Adipose tissue (tissue), 3 donors: ENCODE data around the gene IRF8. TPM values are rescaled to one million over a fixed set of nuclear protein-coding genes. Genes with fewer than 3 reads are reported as not detected.

Experiments used
- H3K27ac ChIP-seq: one replicate; pipeline ENCODE4 v1.5.1; 2013; ENCODE audit warnings: low read depth, low read length
- WGBS, 3 donors: extraction: QIAGEN DNeasy Blood & Tissue Kit; methylation state at CpG; one replicate each; pipeline ENCODE4 v1.1.7; 2013; 5-methylcytosine and 5-hydroxymethylcytosine counted together
- polyA plus RNA-seq, 3 donors: library from polyadenylated mRNA; stranded (reverse); fragments of 200-250 nt; gene quantifications; one replicate each; pipeline ENCODE4 v1.2.3, GENCODE V29; 2013
- donor health status: healthy with polysubstance abuse.
- donor health status: Bipolar disorder and iron deficiency.
- donor health status: healthy.

The IRF8 gene
- polyA plus RNA-seq, 3 donors, result 7.0 to 96.5 (median 10.3) TPM

DNA sequence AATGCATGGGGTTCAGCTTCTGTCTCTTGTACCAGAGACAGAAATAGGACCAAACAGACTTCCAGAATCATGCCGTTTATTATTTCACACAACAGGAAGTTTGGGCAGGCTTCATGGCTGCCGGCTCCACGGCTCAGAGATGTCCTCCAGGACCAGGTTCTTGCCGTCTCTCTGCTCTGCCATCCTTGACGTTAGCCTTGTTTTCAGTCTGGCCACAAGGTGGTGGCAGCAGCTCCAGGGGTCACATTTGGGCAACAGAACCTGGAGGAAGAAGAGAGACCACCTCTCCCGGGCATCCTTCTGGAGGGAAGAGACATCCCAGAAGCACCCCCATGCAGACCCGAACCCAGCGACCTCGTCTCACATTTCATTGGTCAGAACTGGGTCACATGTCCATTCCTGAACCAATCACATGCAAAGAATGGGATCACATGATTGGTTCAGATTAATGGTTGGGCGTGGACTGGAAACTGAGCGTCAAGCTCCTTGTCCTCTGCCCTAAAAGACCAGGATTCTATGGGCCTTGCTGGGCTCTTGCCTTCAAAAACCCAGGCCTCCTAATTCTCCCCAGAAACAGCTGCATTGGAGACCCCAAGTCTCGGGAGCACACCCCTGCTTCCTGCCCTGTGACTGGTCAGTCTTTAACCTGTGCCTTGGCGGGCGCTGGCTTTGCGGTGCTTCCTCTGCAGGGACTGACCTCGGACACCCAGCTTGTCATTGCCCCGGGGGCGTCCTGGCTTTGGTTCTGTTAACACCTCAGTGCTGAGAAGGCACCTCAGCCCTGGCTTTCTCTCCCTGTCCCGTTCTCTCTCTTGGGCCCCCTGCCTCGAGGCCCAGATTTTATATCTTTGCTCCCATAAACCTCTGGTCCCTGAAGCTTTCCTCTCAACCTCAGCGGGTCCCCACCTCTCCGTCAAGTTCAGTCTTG is 63.3 kb downstream of the IRF8 start:
- 81 to 89% (median 88%) methylated on average over 22 of the region's 22 CpGs for WGBS, 3 donors
- no peak overlapping the region for H3K27ac ChIP-seq

DNA sequence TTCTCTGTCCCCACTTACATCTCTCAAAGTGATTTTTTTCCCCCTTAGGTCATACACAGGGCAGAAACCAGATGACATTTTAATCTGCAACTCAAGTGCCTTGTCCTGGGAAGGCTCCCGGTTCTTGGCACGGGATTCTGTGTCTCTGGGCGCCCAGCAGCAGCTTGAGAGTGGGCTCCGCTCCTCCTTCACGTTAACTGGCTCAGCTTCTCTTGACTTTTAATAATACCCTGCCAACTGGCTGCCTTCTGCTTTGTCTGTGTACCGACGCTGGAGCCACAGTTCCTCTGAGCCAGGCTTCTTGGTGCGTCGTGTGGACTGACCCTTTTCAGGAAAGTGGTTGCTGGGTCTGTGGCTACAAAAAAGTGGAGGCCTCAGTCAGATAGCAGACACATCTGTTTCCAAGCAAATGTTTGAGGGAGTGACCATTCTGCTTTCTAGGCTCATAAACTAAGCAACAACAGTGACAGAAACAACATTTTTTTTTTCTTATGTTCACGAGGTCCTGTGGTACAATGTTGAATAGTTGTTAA is 64.9 kb downstream of the IRF8 start:
- H3K27ac ChIP-seq, result no peak overlapping the region
- 36 to 52% (median 42%) methylated on average over 10 of the region's 10 CpGs for WGBS, 3 donors

- H3K27ac ChIP-seq, result no peak overlapping the region
- 79 to 92% (median 90%) methylated on average over 7 of the region's 7 CpGs for WGBS, 3 donors
Measured at GRCh38 chr16:85965125-85965524, 66.2 kb downstream of the IRF8 start.

DNA sequence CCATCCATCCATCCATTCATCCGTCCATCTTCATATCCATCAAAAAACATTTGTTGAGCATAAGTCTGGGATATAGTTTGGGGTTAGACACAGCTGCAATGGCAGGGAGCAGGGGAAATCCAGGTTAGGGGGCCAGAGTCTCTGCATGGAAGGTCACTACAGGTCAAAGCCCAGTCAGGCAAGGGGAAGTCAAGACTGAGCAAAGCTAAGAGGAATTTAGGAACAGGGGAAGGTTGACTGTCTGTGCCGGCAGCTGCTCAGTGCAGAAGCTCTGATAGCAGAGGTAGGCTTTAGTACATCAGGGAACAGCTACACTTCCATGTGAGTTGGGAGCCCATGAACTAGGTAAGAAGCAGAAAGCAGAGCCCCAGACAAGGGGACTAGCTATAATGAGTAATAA is 68.1 kb downstream of the IRF8 start:
- 27 to 73% (median 49%) methylated on average over 2 of the region's 2 CpGs for WGBS, 3 donors
- H3K27ac ChIP-seq, result no peak overlapping the region

- WGBS, 3 donors, result 72 to 76% (median 76%) methylated on average over 14 of the region's 14 CpGs
Measured at GRCh38 chr16:85968041-85968920, 69.3 kb downstream of the IRF8 start.

GRCh38 chr16:85969159-85969558 is 70.2 kb downstream of the IRF8 start:
- WGBS, 3 donors, result 4 to 14% (median 12%) methylated on average over 2 of the region's 2 CpGs
- H3K27ac ChIP-seq, result no peak overlapping the region

More at GRCh38 chr16:85968041-85968920, 69.3 kb downstream of the IRF8 start:
- H3K27ac ChIP-seq, result no peak overlapping the region

DNA sequence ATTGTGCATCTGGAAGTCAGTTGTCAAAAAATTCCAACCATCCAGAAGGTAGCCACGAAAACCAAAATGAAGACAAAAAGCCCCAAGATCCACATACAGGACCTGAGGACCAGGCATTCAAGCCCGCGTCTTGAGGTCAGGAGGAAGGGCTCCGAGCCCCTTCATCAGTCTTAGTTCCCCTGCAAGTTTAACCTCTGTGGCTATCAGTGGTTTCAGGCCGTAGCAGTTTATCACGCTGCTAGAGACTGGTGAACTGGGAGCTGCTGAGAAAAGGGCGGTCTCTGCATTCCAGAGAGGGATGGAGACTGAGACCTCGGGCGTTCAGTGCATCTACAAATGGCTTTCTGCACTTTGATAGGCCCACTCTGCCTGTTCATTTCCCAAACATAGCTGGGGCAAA is 70.6 kb downstream of the IRF8 start:
- H3K27ac ChIP-seq, result no peak overlapping the region
- WGBS, 3 donors, result 37 to 60% (median 59%) methylated on average over 9 of the region's 9 CpGs

DNA sequence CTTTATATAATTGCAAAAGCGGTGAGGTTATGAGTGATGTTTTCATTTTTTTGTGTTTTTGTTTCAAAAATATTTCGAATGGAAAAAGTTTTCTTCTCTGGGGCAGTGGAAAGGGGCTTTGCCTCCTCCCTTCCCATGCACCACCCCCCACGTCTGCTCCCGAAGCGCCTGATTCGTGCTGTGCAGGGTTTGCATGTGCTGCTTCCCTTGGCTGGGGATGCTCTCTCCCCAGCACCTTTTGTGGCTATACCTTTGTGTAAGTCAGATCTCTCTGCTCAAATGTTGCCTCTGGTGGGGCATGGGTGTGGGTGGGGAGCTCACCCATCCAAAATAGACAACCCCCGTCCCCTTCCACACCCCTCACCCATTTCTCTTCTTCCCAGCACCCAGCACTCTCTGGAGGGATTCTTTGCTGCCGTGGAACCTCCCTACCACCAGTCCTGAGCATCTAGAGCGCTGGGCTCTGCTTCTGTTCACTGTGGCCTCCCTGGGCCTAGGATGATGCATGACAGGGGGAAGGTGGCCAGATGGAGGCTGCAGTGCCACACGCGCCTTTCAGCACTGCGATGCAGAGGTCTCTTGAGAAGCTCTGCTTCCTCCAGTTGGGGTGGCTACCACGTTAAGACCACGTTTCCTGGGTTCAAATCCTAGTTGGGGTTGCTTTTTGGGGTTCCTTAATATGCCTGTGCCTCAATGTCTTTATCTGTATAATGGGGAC is 71.2 kb downstream of the IRF8 start:
- no peak overlapping the region for H3K27ac ChIP-seq
- 64 to 78% (median 78%) methylated on average over 14 of the region's 14 CpGs for WGBS, 3 donors

GRCh38 chr16:85970738-85971137 is 71.8 kb downstream of the IRF8 start:
- H3K27ac ChIP-seq, result no peak overlapping the region
- WGBS, 3 donors, result 71 to 87% (median 83%) methylated on average over 3 of the region's 3 CpGs

Other genes starting within 250 kb of the IRF8 start
- 1 to 10 TPM in 1 of 3 donors, under 1 TPM in 2; 0.22 to 1.1 (median 0.62) TPM for gene GINS2, start 210.2 kb upstream of the IRF8 start, polyA plus RNA-seq
- gene C16orf74, start 148.1 kb upstream of the IRF8 start, polyA plus RNA-seq, result 1 to 10 TPM in 2 of 3 donors, under 1 TPM in 1; 0.54 to 5.1 (median 4.2) TPM
- 10 to 100 TPM in 2 of 3 donors, 1 to 10 TPM in 1; 9.0 to 17.1 (median 10.8) TPM for gene EMC8, start 99.6 kb upstream of the IRF8 start, polyA plus RNA-seq
- 1,000 to 10,000 TPM in 2 of 3 donors, 100 to 1,000 TPM in 1; 533 to 1,232 (median 1,054) TPM for gene COX4I1, start 99.5 kb upstream of the IRF8 start, polyA plus RNA-seq